BLaER1 treated with 17β-estradiol and CSF1 and Interleukin-3, amounts not matched to agents 10 nM and 100 nM (cell line): Measurements from ENCODE around the gene F8A3.
A peak's percentile ranks its signal among the peaks of the same experiment; 100 is the strongest.

Source experiments
- H3K27ac ChIP-seq, 11 experiments: shearing (Covaris generic); formaldehyde crosslinking; 2 replicates each; pipeline ENCODE4 v1.8.1; 2022
- H3K27me3 ChIP-seq, 11 experiments: shearing (Covaris generic); formaldehyde crosslinking; 2 replicates each; pipeline ENCODE4 v1.8.1; 2022
- H3K36me3 ChIP-seq, 11 experiments: shearing (Covaris generic); formaldehyde crosslinking; 2 replicates each; pipeline ENCODE4 v1.8.1; 2022
- H3K4me1 ChIP-seq, 10 experiments: shearing (Covaris generic); formaldehyde crosslinking; 2 replicates each; pipeline ENCODE4 v1.8.1; 2022
- H3K4me2 ChIP-seq, 11 experiments: shearing (Covaris generic); formaldehyde crosslinking; 2 replicates each; pipeline ENCODE4 v1.8.1; 2022
- H3K4me3 ChIP-seq, 10 experiments: shearing (Covaris generic); formaldehyde crosslinking; 2 replicates each; pipeline ENCODE4 v1.8.1; 2022
- H3K9ac ChIP-seq, 11 experiments: shearing (Covaris generic); formaldehyde crosslinking; 2 replicates each; pipeline ENCODE4 v1.8.1; 2022
- H3K9me3 ChIP-seq, 11 experiments: shearing (Covaris generic); formaldehyde crosslinking; replicated peaks in 1 of 11; 2 replicates each; pipeline ENCODE4 v1.8.1; 2022
- H4K20me1 ChIP-seq, 11 experiments: shearing (Covaris generic); formaldehyde crosslinking; 2 replicates each; pipeline ENCODE4 v1.8.1; 2022
- Cebpa-rat ChIP-seq, 11 experiments: shearing (Covaris generic); IDR thresholded peaks; 2 replicates each; pipeline ENCODE4 v1.8.1; 2022

F8A3 gene

GRCh38 chrX:155434906-155435743 is 23.3 kb downstream of the F8A3 start:
- Histone ChIP-seq H3K4me1 (peaks cover 0 to 39% (median 20%) of the 10 kb centered on the region in 10 experiments; a peak in 13 of 20 replicates), H3K27ac (peak overlapping the region in 8 of 11 experiments; percentile 22 to 61 (median 54); a peak in 14 of 22 replicates), H3K4me3 (peak overlapping the region in 1 of 10 experiments; percentile 11; a peak in 2 of 20 replicates), H3K36me3 (peaks cover 0 to 6% (median 0%) of the 10 kb centered on the region in 11 experiments; a peak in 6 of 22 replicates), H3K9ac (peak overlapping the region in 1 of 11 experiments; percentile 23; a peak in 3 of 22 replicates), H4K20me1 (no peaks in the 10 kb centered on the region), H3K27me3 (peaks cover 14 to 66% (median 58%) of the 10 kb centered on the region in 11 experiments; a peak in 21 of 22 replicates), H3K9me3 (peaks cover 10 to 60% (median 28%) of the 10 kb centered on the region in 11 experiments), H3K4me2 (peak overlapping the region in 9 of 11 experiments; percentile 6 to 71 (median 49); a peak in 16 of 22 replicates)
- TF ChIP-seq Cebpa-rat (IDR thresholded peaks at IDR 0.05) = peak in 10 of 11 experiments; percentile 35 to 86 (median 74); a peak in 17 of 22 replicates

GRCh38 chrX:155417769-155418168 is 40.7 kb downstream of the F8A3 start:
- peaks cover 0 to 35% (median 15%) of the 10 kb centered on the region in 11 experiments; a peak in 14 of 22 replicates for H3K27me3 ChIP-seq
- H3K4me2 ChIP-seq = no peak overlapping the region
- H3K27ac ChIP-seq = no peak overlapping the region
- H3K9me3 ChIP-seq = peaks cover 0 to 13% (median 6%) of the 10 kb centered on the region in 11 experiments; a peak in 7 of 22 replicates
- no peaks in the 10 kb centered on the region for H3K36me3 ChIP-seq
- no peak overlapping the region for H3K4me3 ChIP-seq
- TF ChIP-seq Cebpa-rat (IDR thresholded peaks at IDR 0.05) = no peak
- H4K20me1 ChIP-seq = no peaks in the 10 kb centered on the region
- no peaks in the 10 kb centered on the region for H3K4me1 ChIP-seq
- H3K9ac ChIP-seq = no peak overlapping the region
